Astrocyte (in vitro differentiated cells and primary cell): ENCODE measurements around the gene ETFA. TPM values are rescaled to one million over a fixed set of nuclear protein-coding genes. Genes with fewer than 3 reads are reported as not detected.

ENCODE experiments used
- DNase-seq: peaks from one replicate; pipeline ENCODE4 v3.0.0-alpha.2; 2010; ENCODE audit warnings: low read depth
- FAIRE-seq: peaks from 2 replicates; lab custom pipeline; 2011; peaks lifted over from hg19 to GRCh38; lab: Jason Lieb, UNC
- H2AFZ ChIP-seq: 2 replicates; pipeline ENCODE4 v1.6.0; 2012; ENCODE audit warnings: low read depth, low read length, inconsistent platforms
- H3K27ac ChIP-seq: 2 replicates; pipeline ENCODE4 v1.5.1; 2011; ENCODE audit warnings: low read depth, low read length, inconsistent platforms
- H3K27me3 ChIP-seq: 2 replicates; pipeline ENCODE4 v1.6.0; 2011; ENCODE audit warnings: low read length, inconsistent platforms; ENCODE audit not compliant: insufficient read depth
- H3K36me3 ChIP-seq: 2 replicates; pipeline ENCODE4 v1.5.1; 2011; ENCODE audit warnings: low read length, inconsistent platforms; ENCODE audit not compliant: insufficient read depth
- H3K4me1 ChIP-seq: 2 replicates; pipeline ENCODE4 v1.5.1; 2011; ENCODE audit warnings: low read length, inconsistent platforms; ENCODE audit not compliant: insufficient read depth
- H3K4me2 ChIP-seq: 2 replicates; pipeline ENCODE4 v1.6.0; 2012; ENCODE audit warnings: low read length, inconsistent platforms
- H3K4me3 ChIP-seq: 2 replicates; pipeline ENCODE4 v1.5.1; 2011; ENCODE audit warnings: low read depth, mild to moderate bottlenecking, low read length, inconsistent platforms; ENCODE audit not compliant: insufficient read depth
- H3K79me2 ChIP-seq: 2 replicates; pipeline ENCODE4 v1.6.0; 2012; ENCODE audit warnings: mild to moderate bottlenecking, low read length, inconsistent platforms; ENCODE audit not compliant: insufficient read depth
- H3K9ac ChIP-seq: 2 replicates; pipeline ENCODE4 v1.6.0; 2012; ENCODE audit warnings: mild to moderate bottlenecking, low read length, inconsistent platforms
- H3K9me3 ChIP-seq: 2 replicates; pipeline ENCODE4 v1.5.1; 2012; ENCODE audit warnings: low read depth, mild to moderate bottlenecking, low read length, inconsistent platforms; ENCODE audit not compliant: insufficient read depth
- H4K20me1 ChIP-seq: 2 replicates; pipeline ENCODE4 v1.6.0; 2012; ENCODE audit warnings: low read length, inconsistent platforms; ENCODE audit not compliant: insufficient read depth
- H3K27ac Mint-ChIP-seq: one replicate; pipeline ENCODE4 v1.8.0; 2021; ENCODE audit warnings: mild to moderate bottlenecking, mixed read lengths; ENCODE audit not compliant: unreplicated experiment
- H3K27me3 Mint-ChIP-seq: one replicate; pipeline ENCODE4 v1.8.0; 2021; ENCODE audit warnings: low read depth, mixed read lengths; ENCODE audit not compliant: unreplicated experiment
- H3K36me3 Mint-ChIP-seq: one replicate; pipeline ENCODE4 v1.8.0; 2021; ENCODE audit warnings: low read depth, mixed read lengths; ENCODE audit not compliant: unreplicated experiment
- H3K4me1 Mint-ChIP-seq: one replicate; pipeline ENCODE4 v1.8.0; 2021; ENCODE audit warnings: low read depth, mixed read lengths; ENCODE audit not compliant: unreplicated experiment
- H3K4me3 Mint-ChIP-seq: one replicate; pipeline ENCODE4 v1.8.0; 2021; ENCODE audit warnings: mild to moderate bottlenecking, moderate library complexity, mixed read lengths; ENCODE audit not compliant: unreplicated experiment
- H3K9me3 Mint-ChIP-seq: one replicate; pipeline ENCODE4 v1.8.0; 2021; ENCODE audit warnings: mild to moderate bottlenecking, mixed read lengths; ENCODE audit not compliant: unreplicated experiment
- EZH2 ChIP-seq: IDR thresholded peaks from 2 replicates; pipeline ENCODE4 v1.6.1; 2012; ENCODE audit warnings: mild to moderate bottlenecking, low read length, inconsistent platforms; ENCODE audit not compliant: insufficient read depth
- total RNA-seq: library from RNA; stranded (reverse); gene quantifications from 2 replicates; pipeline ENCODE4 v1.2.1, GENCODE V29; 2021
- TF ChIP-seq, protein P1 (sequence below): IDR thresholded peaks from 2 replicates; pipeline ENCODE4 v1.5.1; 2011; ENCODE audit warnings: low read depth, mild to moderate bottlenecking, inconsistent platforms, low read length, moderate library complexity; ENCODE audit not compliant: insufficient read depth

Gene ETFA
- total RNA-seq, 1 donor from 2014 or later, result 126 TPM

DNA sequence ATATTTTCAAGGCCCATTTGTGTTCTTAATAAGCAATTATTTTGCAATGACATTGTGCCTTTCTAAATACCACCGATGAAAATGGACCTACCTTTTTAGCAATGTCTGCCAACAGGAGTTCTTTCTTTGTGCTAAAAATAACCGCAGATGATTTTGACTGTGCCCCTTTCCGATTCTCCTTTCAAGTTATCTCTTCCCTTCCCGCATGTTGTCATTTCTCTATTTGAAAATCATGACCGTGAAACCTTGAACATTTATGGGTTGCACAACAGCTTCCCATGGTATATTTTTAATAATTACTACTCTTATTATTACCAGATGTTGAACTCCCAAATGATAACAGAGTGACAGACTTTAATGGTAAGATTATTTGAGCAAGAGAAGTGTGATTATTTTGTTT lies 10.3 kb upstream of the ETFA start:
- Mint-ChIP-seq H3K9me3 (no peaks in the 10 kb centered on the region), H3K27ac (no peak overlapping the region), H3K36me3 (no peaks in the 10 kb centered on the region), H3K4me3 (no peak overlapping the region), H3K4me1 (no peaks in the 10 kb centered on the region), H3K27me3 (peaks cover 16% of the 10 kb centered on the region)
- Histone ChIP-seq H3K9ac (no peak overlapping the region), H3K36me3 (no peaks in the 10 kb centered on the region), H3K4me2 (no peak overlapping the region), H3K9me3 (no peaks in the 10 kb centered on the region), H3K27ac (no peak overlapping the region), H3K27me3 (peaks cover 49% of the 10 kb centered on the region), H3K4me1 (no peaks in the 10 kb centered on the region), H3K79me2 (no peaks in the 10 kb centered on the region), H2AFZ (no peak overlapping the region), H4K20me1 (no peaks in the 10 kb centered on the region), H3K4me3 (no peak overlapping the region)
- no peak for DNase-seq
- TF ChIP-seq, protein P1, sequence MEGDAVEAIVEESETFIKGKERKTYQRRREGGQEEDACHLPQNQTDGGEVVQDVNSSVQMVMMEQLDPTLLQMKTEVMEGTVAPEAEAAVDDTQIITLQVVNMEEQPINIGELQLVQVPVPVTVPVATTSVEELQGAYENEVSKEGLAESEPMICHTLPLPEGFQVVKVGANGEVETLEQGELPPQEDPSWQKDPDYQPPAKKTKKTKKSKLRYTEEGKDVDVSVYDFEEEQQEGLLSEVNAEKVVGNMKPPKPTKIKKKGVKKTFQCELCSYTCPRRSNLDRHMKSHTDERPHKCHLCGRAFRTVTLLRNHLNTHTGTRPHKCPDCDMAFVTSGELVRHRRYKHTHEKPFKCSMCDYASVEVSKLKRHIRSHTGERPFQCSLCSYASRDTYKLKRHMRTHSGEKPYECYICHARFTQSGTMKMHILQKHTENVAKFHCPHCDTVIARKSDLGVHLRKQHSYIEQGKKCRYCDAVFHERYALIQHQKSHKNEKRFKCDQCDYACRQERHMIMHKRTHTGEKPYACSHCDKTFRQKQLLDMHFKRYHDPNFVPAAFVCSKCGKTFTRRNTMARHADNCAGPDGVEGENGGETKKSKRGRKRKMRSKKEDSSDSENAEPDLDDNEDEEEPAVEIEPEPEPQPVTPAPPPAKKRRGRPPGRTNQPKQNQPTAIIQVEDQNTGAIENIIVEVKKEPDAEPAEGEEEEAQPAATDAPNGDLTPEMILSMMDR, result no peak
- no peak for TF ChIP-seq EZH2
- FAIRE-seq, result no peak

DNA sequence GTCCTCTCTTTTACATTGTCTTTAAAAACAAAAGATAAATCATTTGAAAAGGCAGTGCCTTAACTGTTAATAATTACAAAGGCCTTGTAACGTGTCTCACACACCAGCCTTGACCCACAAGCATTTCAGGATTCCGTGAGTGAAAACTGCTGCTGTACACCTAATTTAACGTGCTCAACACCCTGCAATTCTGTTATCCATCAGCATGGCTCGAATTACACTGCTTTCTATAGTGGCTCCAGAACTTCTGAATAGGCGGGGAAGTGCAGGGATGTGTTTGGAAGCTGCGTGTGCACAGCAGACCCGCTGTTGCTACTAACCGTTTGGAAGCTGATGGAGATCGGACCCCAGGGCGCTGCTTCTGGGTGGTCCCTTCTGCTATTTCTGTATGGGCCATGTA lies 9.9 kb upstream of the ETFA start:
- Histone ChIP-seq H2AFZ (no peak overlapping the region), H3K36me3 (no peaks in the 10 kb centered on the region)
- H3K27me3 Mint-ChIP-seq, result peaks cover 16% of the 10 kb centered on the region

DNA sequence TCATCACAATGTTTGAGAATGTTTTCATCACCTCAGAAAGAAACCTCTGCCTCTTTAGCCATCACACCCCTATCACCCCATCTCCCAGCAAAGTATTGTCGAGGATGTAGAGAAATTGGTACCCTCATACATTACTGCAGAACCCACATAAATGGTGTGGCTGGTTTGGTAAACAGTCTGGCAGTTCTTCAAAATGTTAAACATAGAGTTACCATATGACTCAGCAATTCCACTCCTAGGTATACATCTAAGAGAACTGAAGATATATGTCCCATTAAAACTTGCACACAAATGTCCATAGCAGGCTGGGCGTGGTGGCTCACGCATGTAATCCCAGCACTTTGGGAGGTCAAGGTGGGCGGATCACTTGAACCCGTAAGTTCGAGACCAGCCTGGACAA lies 8.7 kb upstream of the ETFA start:
- no peak overlapping the region for H3K4me3 Mint-ChIP-seq
- H3K9me3 Mint-ChIP-seq, result no peaks in the 10 kb centered on the region
- no peak overlapping the region for H3K27ac Mint-ChIP-seq
- Histone ChIP-seq H3K9me3 (no peaks in the 10 kb centered on the region), H3K79me2 (no peaks in the 10 kb centered on the region), H3K4me3 (no peak overlapping the region), H3K36me3 (no peaks in the 10 kb centered on the region), H3K4me2 (no peak overlapping the region), H3K27me3 (peaks cover 36% of the 10 kb centered on the region), H3K27ac (no peak overlapping the region), H3K4me1 (no peaks in the 10 kb centered on the region), H3K9ac (no peak overlapping the region), H2AFZ (no peak overlapping the region), H4K20me1 (no peaks in the 10 kb centered on the region)
- H3K4me1 Mint-ChIP-seq, result no peaks in the 10 kb centered on the region
- H3K36me3 Mint-ChIP-seq, result no peaks in the 10 kb centered on the region
- DNase-seq (no peak), FAIRE-seq (no peak)
- peaks cover 16% of the 10 kb centered on the region for H3K27me3 Mint-ChIP-seq
- no peak for TF ChIP-seq EZH2
- TF ChIP-seq, protein P1, result no peak

More for the DNA sequence above, 9.9 kb upstream of the ETFA start:
- Histone ChIP-seq H3K4me3 (no peak overlapping the region), H3K27me3 (peaks cover 48% of the 10 kb centered on the region), H3K4me2 (no peak overlapping the region), H4K20me1 (no peaks in the 10 kb centered on the region), H3K27ac (no peak overlapping the region), H3K9me3 (no peaks in the 10 kb centered on the region), H3K79me2 (no peaks in the 10 kb centered on the region), H3K4me1 (no peaks in the 10 kb centered on the region), H3K9ac (no peak overlapping the region)
- no peak overlapping the region for H3K27ac Mint-ChIP-seq
- TF ChIP-seq, protein P1, result no peak
- no peak for TF ChIP-seq EZH2
- DNase-seq (no peak), FAIRE-seq (no peak)
- no peaks in the 10 kb centered on the region for H3K4me1 Mint-ChIP-seq
- H3K36me3 Mint-ChIP-seq, result no peaks in the 10 kb centered on the region
- no peaks in the 10 kb centered on the region for H3K9me3 Mint-ChIP-seq
- H3K4me3 Mint-ChIP-seq, result no peak overlapping the region
